ENCODE measurements around the gene PPM1L. TPM values are rescaled to one million over a fixed set of nuclear protein-coding genes. Genes with fewer than 3 reads are reported as not detected.

Gene PPM1L
- total RNA-seq, 1 experiment from 2014 or later, result 5.0 TPM

- intact Hi-C loops (cut with micrococcal nuclease; ENCODE audit: unreplicated experiment), result no loop called here
- H3F3A ChIP-seq (ENCODE audit: insufficient read depth, low read depth), result no peaks in the 10 kb centered on the region
- no peak overlapping the region for H3K4me2 ChIP-seq
- H3K36me3 ChIP-seq (ENCODE audit: low read depth), result no peaks in the 10 kb centered on the region
- CTCF ChIA-PET, result no interaction called here
- no peaks in the 10 kb centered on the region for H3K27me3 ChIP-seq (ENCODE audit: insufficient read depth, low read depth)
- POLR2A ChIA-PET (ENCODE audit: unreplicated experiment), result interaction anchor here (0.6 kb wide), 1 partner anchor 78 kb away, joined by 5 read pairs; no protein-coding TSS in a partner anchor
- no peaks in the 10 kb centered on the region for H3K79me2 ChIP-seq (ENCODE audit: low read depth)
- no peak overlapping the region for H3K27ac ChIP-seq
- no peaks in the 10 kb centered on the region for H3K4me1 ChIP-seq (replicated peaks; ENCODE audit: insufficient read depth)
- H4K20me1 ChIP-seq (ENCODE audit: insufficient read depth), result no peaks in the 10 kb centered on the region
- H3K9me3 ChIP-seq (ENCODE audit: insufficient read depth, low read depth), result no peaks in the 10 kb centered on the region
- H2AFZ ChIP-seq, result no peak overlapping the region
- H3K9me2 ChIP-seq (ENCODE audit: insufficient read depth), result no peaks in the 10 kb centered on the region
- no TSS peak for BruUV-seq (replicated peaks)
- H3K4me3 ChIP-seq, result no peak overlapping the region
- no peak for TF ChIP-seq EZH2 (IDR thresholded peaks at IDR 0.05; ENCODE audit: low read depth)
- TF ChIP-seq, protein P1, sequence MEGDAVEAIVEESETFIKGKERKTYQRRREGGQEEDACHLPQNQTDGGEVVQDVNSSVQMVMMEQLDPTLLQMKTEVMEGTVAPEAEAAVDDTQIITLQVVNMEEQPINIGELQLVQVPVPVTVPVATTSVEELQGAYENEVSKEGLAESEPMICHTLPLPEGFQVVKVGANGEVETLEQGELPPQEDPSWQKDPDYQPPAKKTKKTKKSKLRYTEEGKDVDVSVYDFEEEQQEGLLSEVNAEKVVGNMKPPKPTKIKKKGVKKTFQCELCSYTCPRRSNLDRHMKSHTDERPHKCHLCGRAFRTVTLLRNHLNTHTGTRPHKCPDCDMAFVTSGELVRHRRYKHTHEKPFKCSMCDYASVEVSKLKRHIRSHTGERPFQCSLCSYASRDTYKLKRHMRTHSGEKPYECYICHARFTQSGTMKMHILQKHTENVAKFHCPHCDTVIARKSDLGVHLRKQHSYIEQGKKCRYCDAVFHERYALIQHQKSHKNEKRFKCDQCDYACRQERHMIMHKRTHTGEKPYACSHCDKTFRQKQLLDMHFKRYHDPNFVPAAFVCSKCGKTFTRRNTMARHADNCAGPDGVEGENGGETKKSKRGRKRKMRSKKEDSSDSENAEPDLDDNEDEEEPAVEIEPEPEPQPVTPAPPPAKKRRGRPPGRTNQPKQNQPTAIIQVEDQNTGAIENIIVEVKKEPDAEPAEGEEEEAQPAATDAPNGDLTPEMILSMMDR (conservative IDR thresholded peaks at IDR 0.05), result no peak
- DNase-seq, result no peak
These were observed 15.9 kb downstream of the PPM1L start for GRCh38 chr3:160771811-160772459.

GRCh38 chr3:160773722-160774121, 17.7 kb downstream of the PPM1L start:
- BruUV-seq (replicated peaks), result no TSS peak
- H3K36me3 ChIP-seq (ENCODE audit: low read depth), result no peaks in the 10 kb centered on the region
- no peak overlapping the region for H3K4me2 ChIP-seq
- H3K9me3 ChIP-seq (ENCODE audit: insufficient read depth, low read depth), result no peaks in the 10 kb centered on the region
- no peak overlapping the region for H3K27ac ChIP-seq
- no peaks in the 10 kb centered on the region for H3K4me1 ChIP-seq (replicated peaks; ENCODE audit: insufficient read depth)
- no peak for DNase-seq
- peaks cover 6% of the 10 kb centered on the region; the same call in 1 of the 2 replicates for H3K9me2 ChIP-seq (ENCODE audit: insufficient read depth)
- no peak overlapping the region for H3K4me3 ChIP-seq
- intact Hi-C loops (cut with micrococcal nuclease; ENCODE audit: unreplicated experiment), result no loop called here
- no peaks in the 10 kb centered on the region for H3K79me2 ChIP-seq (ENCODE audit: low read depth)
- H3K27me3 ChIP-seq (ENCODE audit: insufficient read depth, low read depth), result no peaks in the 10 kb centered on the region
- ChIA-PET POLR2A (ENCODE audit: unreplicated experiment) (no interaction called here), CTCF (no interaction called here)
- H2AFZ ChIP-seq, result no peak overlapping the region
- H4K20me1 ChIP-seq (ENCODE audit: insufficient read depth), result no peaks in the 10 kb centered on the region
- no peak for TF ChIP-seq EZH2 (IDR thresholded peaks at IDR 0.05; ENCODE audit: low read depth)
- TF ChIP-seq, protein P1 (conservative IDR thresholded peaks at IDR 0.05), result no peak
- H3F3A ChIP-seq (ENCODE audit: insufficient read depth, low read depth), result no peaks in the 10 kb centered on the region

- H3K4me2 ChIP-seq, result no peak overlapping the region
- peaks cover 6% of the 10 kb centered on the region; the same call in 1 of the 2 replicates for H3K9me2 ChIP-seq (ENCODE audit: insufficient read depth)
- no peaks in the 10 kb centered on the region for H3K36me3 ChIP-seq (ENCODE audit: low read depth)
- no peak for TF ChIP-seq EZH2 (IDR thresholded peaks at IDR 0.05; ENCODE audit: low read depth)
- TF ChIP-seq, protein P1 (conservative IDR thresholded peaks at IDR 0.05), result no peak
- H3K27me3 ChIP-seq (ENCODE audit: insufficient read depth, low read depth), result no peaks in the 10 kb centered on the region
- BruUV-seq (replicated peaks), result no TSS peak
- POLR2A ChIA-PET (ENCODE audit: unreplicated experiment), result no interaction called here
- H4K20me1 ChIP-seq (ENCODE audit: insufficient read depth), result no peaks in the 10 kb centered on the region
- no peak overlapping the region for H3K4me3 ChIP-seq
- H2AFZ ChIP-seq, result no peak overlapping the region
- no peak for DNase-seq
- CTCF ChIA-PET, result no interaction called here
- no peaks in the 10 kb centered on the region for H3K79me2 ChIP-seq (ENCODE audit: low read depth)
- no peaks in the 10 kb centered on the region for H3K4me1 ChIP-seq (replicated peaks; ENCODE audit: insufficient read depth)
- intact Hi-C loops (cut with micrococcal nuclease; ENCODE audit: unreplicated experiment), result no loop called here
- H3F3A ChIP-seq (ENCODE audit: insufficient read depth, low read depth), result no peaks in the 10 kb centered on the region
- no peak overlapping the region for H3K27ac ChIP-seq
- H3K9me3 ChIP-seq (ENCODE audit: insufficient read depth, low read depth), result no peaks in the 10 kb centered on the region
These were observed 18.1 kb downstream of the PPM1L start for GRCh38 chr3:160774172-160774571.

All from PC-9 (cell line).